Activated T-helper 17 cell treated with anti-CD3 and anti-CD28 coated beads, Interleukin-2, amount 50 U/mL, for 72 hours (primary cell): Measurements from ENCODE around the gene MLC1. TPM values are rescaled to one million over a fixed set of nuclear protein-coding genes. Genes with fewer than 3 reads are reported as not detected.
A peak's percentile ranks its signal among the peaks of the same experiment; 100 is the strongest.

Experiments used
- ATAC-seq: fragments of 150-1000 bp; cut with Tn5 transposase; replicated peaks from 2 replicates; pipeline ENCODE4 v1.10.0; 2021; ENCODE audit warnings: mild to moderate bottlenecking, moderate library complexity
- H3K27ac Mint-ChIP-seq: one replicate; pipeline ENCODE4 v1.8.0; 2022; ENCODE audit warnings: mixed read lengths
- H3K27me3 Mint-ChIP-seq: one replicate; pipeline ENCODE4 v1.8.0; 2022; ENCODE audit warnings: mixed read lengths
- H3K36me3 Mint-ChIP-seq: one replicate; pipeline ENCODE4 v1.8.0; 2022; ENCODE audit warnings: low read depth, mild to moderate bottlenecking, mixed read lengths
- H3K4me1 Mint-ChIP-seq: one replicate; pipeline ENCODE4 v1.8.0; 2022; ENCODE audit warnings: mixed read lengths
- H3K4me3 Mint-ChIP-seq: one replicate; pipeline ENCODE4 v1.8.0; 2022; ENCODE audit warnings: mild to moderate bottlenecking, mixed read lengths
- H3K9me3 Mint-ChIP-seq: one replicate; pipeline ENCODE4 v1.8.0; 2022; ENCODE audit warnings: mixed read lengths
- total RNA-seq, 2 donors: library from RNA; stranded (reverse); gene quantifications; one replicate each; pipeline ENCODE4 v1.2.3, GENCODE V29; 2022

The MLC1 gene
- total RNA-seq, 2 donors from 2014 or later: 0.13 TPM; not detected in 1

- Mint-ChIP-seq H3K27ac (no peak overlapping the region), H3K9me3 (no peaks in the 10 kb centered on the region), H3K4me1 (no peaks in the 10 kb centered on the region), H3K36me3 (no peaks in the 10 kb centered on the region), H3K27me3 (peaks cover 19% of the 10 kb centered on the region), H3K4me3 (no peak overlapping the region)
- ATAC-seq: no peak
Observed at GRCh38 chr22:50114221-50115021, 29.2 kb upstream of the MLC1 start.

GRCh38 chr22:50112151-50113118 lies 27.2 kb upstream of the MLC1 start:
- Mint-ChIP-seq H3K4me1 (no peaks in the 10 kb centered on the region), H3K27me3 (peaks cover 13% of the 10 kb centered on the region), H3K27ac (no peak overlapping the region), H3K4me3 (no peak overlapping the region), H3K36me3 (no peaks in the 10 kb centered on the region), H3K9me3 (no peaks in the 10 kb centered on the region)
- peak; percentile 64 for ATAC-seq

- Mint-ChIP-seq H3K27me3 (peaks cover 13% of the 10 kb centered on the region), H3K36me3 (no peaks in the 10 kb centered on the region), H3K4me1 (no peaks in the 10 kb centered on the region), H3K9me3 (no peaks in the 10 kb centered on the region), H3K4me3 (no peak overlapping the region), H3K27ac (no peak overlapping the region)
- no peak for ATAC-seq
Observed at GRCh38 chr22:50111056-50111455, 25.8 kb upstream of the MLC1 start.

GRCh38 chr22:50107529-50107928 lies 22.3 kb upstream of the MLC1 start:
- no peaks in the 10 kb centered on the region for H3K36me3 Mint-ChIP-seq
- H3K4me3 Mint-ChIP-seq: no peak overlapping the region
- no peaks in the 10 kb centered on the region for H3K9me3 Mint-ChIP-seq
- no peak overlapping the region for H3K27ac Mint-ChIP-seq
- H3K4me1 Mint-ChIP-seq: no peaks in the 10 kb centered on the region
- peaks cover 6% of the 10 kb centered on the region for H3K27me3 Mint-ChIP-seq
- no peak for ATAC-seq

- Mint-ChIP-seq H3K4me3 (peak overlapping the region; percentile 68), H3K36me3 (no peaks in the 10 kb centered on the region), H3K27me3 (peaks cover 11% of the 10 kb centered on the region), H3K9me3 (no peaks in the 10 kb centered on the region), H3K4me1 (no peaks in the 10 kb centered on the region), H3K27ac (peak overlapping the region; percentile 36)
- ATAC-seq: peak; percentile 83
Observed at GRCh38 chr22:50105208-50106100, 20.2 kb upstream of the MLC1 start.

- ATAC-seq: no peak
- H3K27me3 Mint-ChIP-seq: peaks cover 17% of the 10 kb centered on the region
- H3K36me3 Mint-ChIP-seq: no peaks in the 10 kb centered on the region
- H3K4me3 Mint-ChIP-seq: no peak overlapping the region
- H3K4me1 Mint-ChIP-seq: no peaks in the 10 kb centered on the region
- H3K27ac Mint-ChIP-seq: no peak overlapping the region
- H3K9me3 Mint-ChIP-seq: no peaks in the 10 kb centered on the region
Observed at GRCh38 chr22:50104141-50104544, 18.9 kb upstream of the MLC1 start.

GRCh38 chr22:50102946-50103345 lies 17.7 kb upstream of the MLC1 start:
- no peaks in the 10 kb centered on the region for H3K4me1 Mint-ChIP-seq
- H3K9me3 Mint-ChIP-seq: no peaks in the 10 kb centered on the region
- no peaks in the 10 kb centered on the region for H3K36me3 Mint-ChIP-seq
- peaks cover 27% of the 10 kb centered on the region for H3K27me3 Mint-ChIP-seq
- H3K27ac Mint-ChIP-seq: no peak overlapping the region
- no peak overlapping the region for H3K4me3 Mint-ChIP-seq
- no peak for ATAC-seq

GRCh38 chr22:50101870-50102565 lies 16.8 kb upstream of the MLC1 start:
- H3K4me3 Mint-ChIP-seq: no peak overlapping the region
- H3K36me3 Mint-ChIP-seq: no peaks in the 10 kb centered on the region
- no peaks in the 10 kb centered on the region for H3K4me1 Mint-ChIP-seq
- no peak for ATAC-seq
- no peaks in the 10 kb centered on the region for H3K9me3 Mint-ChIP-seq
- H3K27ac Mint-ChIP-seq: no peak overlapping the region
- H3K27me3 Mint-ChIP-seq: peaks cover 27% of the 10 kb centered on the region

GRCh38 chr22:50098052-50098451 lies 12.8 kb upstream of the MLC1 start:
- no peak overlapping the region for H3K4me3 Mint-ChIP-seq
- no peaks in the 10 kb centered on the region for H3K9me3 Mint-ChIP-seq
- no peak overlapping the region for H3K27ac Mint-ChIP-seq
- H3K36me3 Mint-ChIP-seq: no peaks in the 10 kb centered on the region
- H3K4me1 Mint-ChIP-seq: no peaks in the 10 kb centered on the region
- peaks cover 28% of the 10 kb centered on the region for H3K27me3 Mint-ChIP-seq
- no peak for ATAC-seq

GRCh38 chr22:50092342-50092741 lies 7.1 kb upstream of the MLC1 start:
- Mint-ChIP-seq H3K4me1 (no peaks in the 10 kb centered on the region), H3K27me3 (peaks cover 5% of the 10 kb centered on the region), H3K9me3 (no peaks in the 10 kb centered on the region), H3K27ac (no peak overlapping the region), H3K36me3 (no peaks in the 10 kb centered on the region), H3K4me3 (no peak overlapping the region)
- no peak for ATAC-seq

- no peak overlapping the region for H3K4me3 Mint-ChIP-seq
- H3K27ac Mint-ChIP-seq: no peak overlapping the region
- H3K27me3 Mint-ChIP-seq: peaks cover 14% of the 10 kb centered on the region
- no peaks in the 10 kb centered on the region for H3K9me3 Mint-ChIP-seq
- no peaks in the 10 kb centered on the region for H3K36me3 Mint-ChIP-seq
- ATAC-seq: no peak
- H3K4me1 Mint-ChIP-seq: no peaks in the 10 kb centered on the region
Observed at GRCh38 chr22:50091092-50091768, 6.0 kb upstream of the MLC1 start.

GRCh38 chr22:50090412-50090714 lies 5.1 kb upstream of the MLC1 start:
- no peak overlapping the region for H3K4me3 Mint-ChIP-seq
- peaks cover 2% of the 10 kb centered on the region for H3K4me1 Mint-ChIP-seq
- H3K27ac Mint-ChIP-seq: no peak overlapping the region
- ATAC-seq: no peak
- peaks cover 14% of the 10 kb centered on the region for H3K27me3 Mint-ChIP-seq
- H3K36me3 Mint-ChIP-seq: no peaks in the 10 kb centered on the region
- H3K9me3 Mint-ChIP-seq: no peaks in the 10 kb centered on the region

GRCh38 chr22:50089682-50090411 lies 4.6 kb upstream of the MLC1 start, which contains the start of gene MOV10L1:
Gene MOV10L1, plus strand, starts transcription at chr22:50090006. Its CDS starts 83 bp downstream, at chr22:50090089.
- Mint-ChIP-seq H3K4me3 (no peak within 1 kb of the TSS), H3K36me3 (no peaks in the 10 kb centered on the region), H3K27me3 (peaks cover 15% of the 10 kb centered on the region), H3K27ac (no peak within 1 kb of the TSS), H3K4me1 (peaks cover 7% of the 10 kb centered on the region), H3K9me3 (no peaks in the 10 kb centered on the region)
- no peak for ATAC-seq
